Caco-2 (cell line): ENCODE results near the gene GRID1. TPM values are rescaled to one million over a fixed set of nuclear protein-coding genes. Genes with fewer than 3 reads are reported as not detected.

Source experiments
- BruUV-seq: library from RNA; stranded (reverse); fragments of 400-500 nt; replicated peaks from 2 replicates; lab custom pipeline; 2021; lab: Mats Ljungman, UMichigan
- CTCF ChIA-PET: fragments of 300-600 bp; sonication (Branson Sonifier 250); formaldehyde crosslinking; loops from one replicate; lab custom pipeline; 2022; ENCODE audit warnings: antibody characterized with exemption; lab: Charles Lee
- POLR2A ChIA-PET: fragments of 300-600 bp; sonication (Branson Sonifier 250); formaldehyde crosslinking; loops from one replicate; lab custom pipeline; 2022; ENCODE audit warnings: antibody characterized with exemption; lab: Charles Lee
- DNase-seq, 2 experiments: peaks; one replicate each; pipeline versions ENCODE4 v3.0.0 to v3.0.0-alpha.2; 2020 to 2022
- H3K27me3 ChIP-seq: replicated peaks from 2 replicates; pipeline ENCODE4 v1.6.0; 2011; ENCODE audit warnings: low read length; ENCODE audit not compliant: control insufficient read depth, insufficient read depth
- H3K36me3 ChIP-seq: 2 replicates; pipeline ENCODE4 v1.5.1; 2011; ENCODE audit warnings: low read length; ENCODE audit not compliant: control insufficient read depth, insufficient read depth
- H3K4me1 ChIP-seq: fragments of 250-450 bp; sonication (Bioruptor Pico); 2 replicates; pipeline ENCODE4 v1.5.1; 2020; ENCODE audit warnings: mild to moderate bottlenecking
- H3K4me3 ChIP-seq: 2 replicates; pipeline ENCODE4 v1.5.1; 2011; ENCODE audit warnings: low read depth, mild to moderate bottlenecking, control low read depth, low read length
- H3K9me3 ChIP-seq: fragments of 250-450 bp; sonication (Bioruptor Pico); 2 replicates; pipeline ENCODE4 v1.5.1; 2020; ENCODE audit warnings: mild to moderate bottlenecking, moderate library complexity
- H3K27ac Mint-ChIP-seq: one replicate; pipeline ENCODE4 v1.8.0; 2022; ENCODE audit warnings: mixed read lengths; ENCODE audit not compliant: unreplicated experiment
- H3K27me3 Mint-ChIP-seq: one replicate; pipeline ENCODE4 v1.8.0; 2022; ENCODE audit warnings: mixed read lengths; ENCODE audit not compliant: insufficient read depth, unreplicated experiment
- H3K36me3 Mint-ChIP-seq: one replicate; pipeline ENCODE4 v1.8.0; 2022; ENCODE audit warnings: mild to moderate bottlenecking, mixed read lengths; ENCODE audit not compliant: insufficient read depth, unreplicated experiment
- H3K4me1 Mint-ChIP-seq: one replicate; pipeline ENCODE4 v1.8.0; 2022; ENCODE audit warnings: low read depth, mixed read lengths; ENCODE audit not compliant: unreplicated experiment
- H3K4me3 Mint-ChIP-seq: one replicate; pipeline ENCODE4 v1.8.0; 2022; ENCODE audit warnings: mild to moderate bottlenecking, moderate library complexity, mixed read lengths; ENCODE audit not compliant: unreplicated experiment
- H3K9me3 Mint-ChIP-seq: one replicate; pipeline ENCODE4 v1.8.0; 2022; ENCODE audit warnings: mixed read lengths; ENCODE audit not compliant: unreplicated experiment
- intact Hi-C: fragments of 100-400 bp; cut with micrococcal nuclease; formaldehyde crosslinking; loops from one replicate; pipeline ENCODE4 v1.10.0; 2022; ENCODE audit not compliant: unreplicated experiment
- total RNA-seq: library from RNA; stranded (reverse); gene quantifications from 2 replicates; pipeline ENCODE4 v1.2.3, GENCODE V29; 2022
- TF ChIP-seq, protein P1 (sequence below), 2 experiments: fragments of 200-600 bp in 1 of 2; IDR thresholded peaks; 1 replicate in 1 of 2; 2 replicates in 1 of 2; pipeline versions ENCODE4 v1.5.1 to v1.8.0; 2011 to 2022; ENCODE audit warnings: antibody characterized with exemption in 1 of 2, control low read depth in 1 of 2, inconsistent platforms in 1 of 2, low read depth in 1 of 2, low read length in 1 of 2, mild to moderate bottlenecking in 1 of 2, moderate library complexity in 1 of 2; ENCODE audit not compliant: insufficient read depth in 1 of 2, severe bottlenecking in 1 of 2, unreplicated experiment in 1 of 2

The GRID1 gene
- total RNA-seq, 1 experiment from 2014 or later: 8.0 TPM

DNA sequence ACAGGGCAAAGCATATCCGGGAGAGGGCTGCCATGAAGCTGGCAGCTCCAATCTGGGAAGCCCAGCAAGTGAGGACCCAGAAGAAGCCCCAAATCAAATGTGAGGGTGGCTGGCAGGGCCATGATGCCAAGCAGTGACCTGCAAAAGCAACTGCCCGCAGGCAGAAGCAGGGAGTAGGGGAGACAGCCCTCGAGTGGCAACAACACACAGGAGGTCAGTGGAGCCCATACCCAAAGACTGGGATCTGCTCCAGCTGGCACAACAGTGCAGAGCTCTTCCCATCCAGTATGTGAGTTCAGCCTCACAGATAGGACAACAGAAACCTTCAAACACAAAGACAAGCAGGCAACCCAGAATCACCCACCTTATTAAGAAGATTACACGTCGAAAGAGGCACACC is 45.0 kb downstream of the GRID1 start:
- H3K36me3 ChIP-seq: no peaks in the 10 kb centered on the region
- H3K27me3 Mint-ChIP-seq: peaks cover 13% of the 10 kb centered on the region
- TF ChIP-seq, protein P1, sequence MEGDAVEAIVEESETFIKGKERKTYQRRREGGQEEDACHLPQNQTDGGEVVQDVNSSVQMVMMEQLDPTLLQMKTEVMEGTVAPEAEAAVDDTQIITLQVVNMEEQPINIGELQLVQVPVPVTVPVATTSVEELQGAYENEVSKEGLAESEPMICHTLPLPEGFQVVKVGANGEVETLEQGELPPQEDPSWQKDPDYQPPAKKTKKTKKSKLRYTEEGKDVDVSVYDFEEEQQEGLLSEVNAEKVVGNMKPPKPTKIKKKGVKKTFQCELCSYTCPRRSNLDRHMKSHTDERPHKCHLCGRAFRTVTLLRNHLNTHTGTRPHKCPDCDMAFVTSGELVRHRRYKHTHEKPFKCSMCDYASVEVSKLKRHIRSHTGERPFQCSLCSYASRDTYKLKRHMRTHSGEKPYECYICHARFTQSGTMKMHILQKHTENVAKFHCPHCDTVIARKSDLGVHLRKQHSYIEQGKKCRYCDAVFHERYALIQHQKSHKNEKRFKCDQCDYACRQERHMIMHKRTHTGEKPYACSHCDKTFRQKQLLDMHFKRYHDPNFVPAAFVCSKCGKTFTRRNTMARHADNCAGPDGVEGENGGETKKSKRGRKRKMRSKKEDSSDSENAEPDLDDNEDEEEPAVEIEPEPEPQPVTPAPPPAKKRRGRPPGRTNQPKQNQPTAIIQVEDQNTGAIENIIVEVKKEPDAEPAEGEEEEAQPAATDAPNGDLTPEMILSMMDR (IDR thresholded peaks at IDR 0.05; ENCODE audit: insufficient read depth in 1 of 2, low read depth in 1 of 2, low read length in 1 of 2, severe bottlenecking in 1 of 2, unreplicated experiment in 1 of 2): no peak
- H3K9me3 Mint-ChIP-seq: no peaks in the 10 kb centered on the region
- no peak overlapping the region for H3K27ac Mint-ChIP-seq
- no peaks in the 10 kb centered on the region for H3K9me3 ChIP-seq
- no peaks in the 10 kb centered on the region for H3K27me3 ChIP-seq
- POLR2A ChIA-PET: no interaction called here
- DNase-seq: no peak
- H3K36me3 Mint-ChIP-seq: no peaks in the 10 kb centered on the region
- CTCF ChIA-PET: no interaction called here
- BruUV-seq: no TSS peak
- no peaks in the 10 kb centered on the region for H3K4me1 Mint-ChIP-seq
- no peak overlapping the region for H3K4me3 ChIP-seq
- H3K4me3 Mint-ChIP-seq: no peak overlapping the region
- no peaks in the 10 kb centered on the region for H3K4me1 ChIP-seq
- intact Hi-C loops: no loop called here

DNA sequence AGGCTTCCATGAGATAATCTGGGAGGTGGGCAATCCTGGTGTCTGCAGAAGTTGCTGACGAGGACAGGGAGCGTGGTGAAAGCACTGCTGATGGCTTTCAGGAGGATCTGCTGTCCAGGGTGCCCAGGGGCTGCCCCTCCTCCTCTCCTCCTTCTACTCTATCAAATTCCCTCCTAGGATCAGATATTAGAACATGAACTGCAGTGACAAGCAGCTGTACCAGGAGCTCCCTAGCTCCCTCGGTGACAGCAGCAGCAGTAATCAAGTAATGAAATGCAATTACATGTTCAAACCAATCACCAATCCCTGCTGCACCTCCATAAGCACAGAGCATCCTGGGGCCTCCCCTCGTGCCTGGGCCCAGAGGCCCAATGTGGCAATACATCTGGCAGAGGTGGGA is 46.9 kb downstream of the GRID1 start:
- ChIA-PET POLR2A (no interaction called here), CTCF (no interaction called here)
- Mint-ChIP-seq H3K27ac (no peak overlapping the region), H3K36me3 (no peaks in the 10 kb centered on the region), H3K4me3 (no peak overlapping the region), H3K27me3 (peaks cover 14% of the 10 kb centered on the region), H3K9me3 (no peaks in the 10 kb centered on the region), H3K4me1 (no peaks in the 10 kb centered on the region)
- H3K4me3 ChIP-seq: no peak overlapping the region
- H3K27me3 ChIP-seq: no peaks in the 10 kb centered on the region
- intact Hi-C loops: no loop called here
- TF ChIP-seq, protein P1 (IDR thresholded peaks at IDR 0.05; ENCODE audit: insufficient read depth in 1 of 2, low read depth in 1 of 2, low read length in 1 of 2, severe bottlenecking in 1 of 2, unreplicated experiment in 1 of 2): no peak
- no TSS peak for BruUV-seq
- no peak for DNase-seq
- H3K36me3 ChIP-seq: no peaks in the 10 kb centered on the region
- H3K9me3 ChIP-seq: no peaks in the 10 kb centered on the region
- no peaks in the 10 kb centered on the region for H3K4me1 ChIP-seq

DNA sequence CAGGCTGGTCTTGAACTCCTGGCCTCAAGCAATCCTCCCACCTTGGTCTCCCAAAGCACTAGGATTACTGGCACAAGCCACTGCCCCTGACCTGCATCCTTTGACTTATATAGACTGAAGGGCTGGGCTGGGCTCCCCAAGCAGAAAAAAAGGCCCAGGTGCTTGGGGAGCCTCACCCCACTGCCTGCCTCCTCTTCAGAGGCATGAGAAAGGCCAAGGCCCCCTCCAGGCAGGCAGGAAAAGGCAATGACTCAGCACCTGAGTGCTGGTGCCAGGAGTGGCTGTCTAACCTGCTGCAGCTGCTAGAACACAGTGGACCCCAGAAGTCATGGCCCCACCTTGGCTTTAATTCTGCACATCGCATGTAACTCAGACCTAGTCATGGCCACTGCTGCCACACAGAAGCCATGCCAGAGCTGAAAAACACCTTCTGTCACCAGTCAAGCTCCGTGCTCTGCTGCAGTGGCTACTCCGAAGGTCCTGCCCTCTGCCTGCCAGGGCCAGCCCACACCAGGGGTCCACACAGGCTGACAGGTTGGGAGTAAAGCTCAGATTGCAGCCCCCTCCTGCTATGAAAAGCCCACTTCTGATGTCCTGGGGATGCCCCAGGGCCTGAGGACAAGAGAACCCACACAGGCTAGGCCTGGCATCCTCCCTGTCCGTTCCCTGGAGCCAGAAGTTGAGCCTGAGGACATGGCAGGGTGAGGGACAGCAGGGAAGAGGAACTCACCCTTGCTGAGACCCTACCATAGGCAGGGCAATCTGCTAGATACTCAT is 48.5 kb downstream of the GRID1 start:
- Mint-ChIP-seq H3K27me3 (peaks cover 19% of the 10 kb centered on the region), H3K9me3 (no peaks in the 10 kb centered on the region), H3K27ac (no peak overlapping the region), H3K36me3 (no peaks in the 10 kb centered on the region), H3K4me1 (no peaks in the 10 kb centered on the region), H3K4me3 (no peak overlapping the region)
- CTCF ChIA-PET: no interaction called here
- TF ChIP-seq, protein P1 (IDR thresholded peaks at IDR 0.05; ENCODE audit: insufficient read depth in 1 of 2, low read depth in 1 of 2, low read length in 1 of 2, severe bottlenecking in 1 of 2, unreplicated experiment in 1 of 2): no peak
- DNase-seq: no peak
- no TSS peak for BruUV-seq
- H3K9me3 ChIP-seq: no peaks in the 10 kb centered on the region
- POLR2A ChIA-PET: no interaction called here
- H3K27me3 ChIP-seq: no peaks in the 10 kb centered on the region
- no peaks in the 10 kb centered on the region for H3K4me1 ChIP-seq
- intact Hi-C loops: no loop called here
- H3K36me3 ChIP-seq: no peaks in the 10 kb centered on the region
- H3K4me3 ChIP-seq: no peak overlapping the region
